ENCODE results near the gene MEX3C.

Gene MEX3C

DNA sequence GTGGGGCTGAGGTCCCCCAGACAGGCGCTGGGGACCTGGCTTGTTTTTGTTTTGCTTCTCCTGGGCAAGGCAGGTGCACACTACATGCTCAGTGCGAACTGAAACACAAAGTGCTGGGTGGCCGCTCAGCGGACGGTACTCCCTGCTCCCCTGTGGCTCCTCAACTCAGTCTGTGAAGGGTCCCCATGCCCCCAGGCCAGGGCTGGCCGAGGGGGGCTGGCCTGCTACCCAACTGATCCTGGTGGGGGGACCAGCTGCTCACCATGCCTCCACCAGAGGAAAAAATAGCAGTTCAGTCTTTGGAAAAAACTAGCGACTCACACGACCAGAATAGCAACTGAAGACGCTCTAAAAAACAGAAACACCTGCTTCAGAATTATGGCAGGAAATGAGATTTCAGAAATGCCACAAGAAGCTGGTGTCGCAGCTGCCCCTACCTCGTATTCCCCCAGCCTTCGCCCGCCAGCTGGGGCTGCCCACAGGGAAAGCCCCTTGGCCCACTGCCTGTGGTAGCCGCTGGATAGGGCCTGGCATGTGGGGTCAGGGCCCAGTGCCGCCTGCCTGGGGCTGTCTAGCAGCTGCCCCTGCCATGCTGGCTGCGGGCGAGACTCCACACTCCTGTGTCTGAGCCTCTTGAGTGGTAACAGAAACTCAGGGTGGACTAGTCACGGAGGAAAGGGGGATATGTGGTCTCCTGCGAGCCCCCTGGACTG is 43.7 kb downstream of the MEX3C start:
- TF ChIP-seq, protein P1, sequence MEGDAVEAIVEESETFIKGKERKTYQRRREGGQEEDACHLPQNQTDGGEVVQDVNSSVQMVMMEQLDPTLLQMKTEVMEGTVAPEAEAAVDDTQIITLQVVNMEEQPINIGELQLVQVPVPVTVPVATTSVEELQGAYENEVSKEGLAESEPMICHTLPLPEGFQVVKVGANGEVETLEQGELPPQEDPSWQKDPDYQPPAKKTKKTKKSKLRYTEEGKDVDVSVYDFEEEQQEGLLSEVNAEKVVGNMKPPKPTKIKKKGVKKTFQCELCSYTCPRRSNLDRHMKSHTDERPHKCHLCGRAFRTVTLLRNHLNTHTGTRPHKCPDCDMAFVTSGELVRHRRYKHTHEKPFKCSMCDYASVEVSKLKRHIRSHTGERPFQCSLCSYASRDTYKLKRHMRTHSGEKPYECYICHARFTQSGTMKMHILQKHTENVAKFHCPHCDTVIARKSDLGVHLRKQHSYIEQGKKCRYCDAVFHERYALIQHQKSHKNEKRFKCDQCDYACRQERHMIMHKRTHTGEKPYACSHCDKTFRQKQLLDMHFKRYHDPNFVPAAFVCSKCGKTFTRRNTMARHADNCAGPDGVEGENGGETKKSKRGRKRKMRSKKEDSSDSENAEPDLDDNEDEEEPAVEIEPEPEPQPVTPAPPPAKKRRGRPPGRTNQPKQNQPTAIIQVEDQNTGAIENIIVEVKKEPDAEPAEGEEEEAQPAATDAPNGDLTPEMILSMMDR (IDR thresholded peaks at IDR 0.05; ENCODE audit: extremely low read depth, missing control alignments) = no peak
- DNase-seq (ENCODE audit: low spot score) = peak; percentile 57

DNA sequence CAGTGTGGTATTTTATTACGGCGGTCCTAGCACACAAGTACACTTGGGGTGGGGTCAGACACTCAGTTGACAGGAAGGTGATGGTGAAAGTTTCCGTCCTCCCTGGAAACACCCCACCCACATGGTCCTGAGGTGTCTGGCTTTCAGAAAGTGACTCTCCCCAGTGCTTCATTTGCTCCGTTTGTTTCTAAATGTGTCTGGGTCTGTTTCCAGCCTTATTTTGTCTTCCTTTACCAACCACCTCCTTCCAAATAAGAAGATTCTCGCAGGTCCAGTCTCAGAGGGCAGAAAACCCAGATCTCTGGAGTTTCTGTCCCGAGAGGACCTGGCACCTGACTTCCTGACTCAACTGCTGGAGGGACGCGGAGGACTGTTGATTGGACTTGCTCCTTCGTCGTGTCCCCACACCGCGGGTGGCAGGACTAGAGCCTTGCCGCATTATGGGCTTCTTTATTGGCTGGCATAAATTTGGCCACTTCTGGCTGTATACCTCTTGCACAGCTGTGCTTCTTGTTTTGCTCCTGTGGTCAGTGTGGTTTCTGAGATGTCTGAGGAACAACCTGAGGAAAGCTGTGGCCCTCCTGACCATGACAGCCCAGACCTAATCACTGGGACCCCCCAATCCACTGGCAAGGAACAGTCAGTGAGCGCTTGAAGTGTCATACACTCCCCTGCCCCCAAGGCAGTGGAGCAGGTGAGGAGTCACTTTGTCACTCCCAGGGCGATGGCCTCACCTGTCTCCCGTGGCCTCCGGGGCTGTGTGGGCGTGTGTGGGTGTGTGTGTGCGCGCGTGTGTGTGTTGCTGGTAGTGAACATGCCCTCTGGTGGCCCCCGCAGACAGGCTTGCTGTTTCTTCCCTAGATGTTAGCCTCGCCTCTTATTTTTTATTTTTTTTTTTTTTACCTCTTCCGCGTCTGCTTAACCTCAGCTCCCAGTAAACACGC is 45.6 kb downstream of the MEX3C start:
- peak; percentile 53 for DNase-seq (ENCODE audit: low spot score)
- TF ChIP-seq, protein P1 (IDR thresholded peaks at IDR 0.05; ENCODE audit: extremely low read depth, missing control alignments) = peak; percentile 5

DNA sequence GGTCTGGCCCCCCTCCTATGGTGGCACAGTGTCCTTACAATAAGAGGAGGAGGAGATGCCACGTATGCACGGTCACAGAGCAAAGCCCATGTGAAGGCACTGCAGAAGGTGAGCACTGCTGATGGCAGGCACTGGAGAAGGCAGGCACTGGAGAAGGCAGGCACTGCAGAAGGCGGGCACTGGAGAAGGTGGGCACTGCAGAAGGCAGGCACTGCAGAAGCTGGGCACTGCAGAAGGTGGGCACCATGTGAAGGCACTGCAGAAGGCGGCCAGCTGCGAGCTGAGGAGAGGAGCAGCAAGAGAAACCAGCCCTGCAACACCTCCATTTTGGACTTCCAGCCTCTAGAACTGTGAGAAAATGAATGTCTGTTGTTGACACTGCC is 46.3 kb downstream of the MEX3C start:
- TF ChIP-seq, protein P1 (IDR thresholded peaks at IDR 0.05; ENCODE audit: extremely low read depth, missing control alignments) = no peak

DNA sequence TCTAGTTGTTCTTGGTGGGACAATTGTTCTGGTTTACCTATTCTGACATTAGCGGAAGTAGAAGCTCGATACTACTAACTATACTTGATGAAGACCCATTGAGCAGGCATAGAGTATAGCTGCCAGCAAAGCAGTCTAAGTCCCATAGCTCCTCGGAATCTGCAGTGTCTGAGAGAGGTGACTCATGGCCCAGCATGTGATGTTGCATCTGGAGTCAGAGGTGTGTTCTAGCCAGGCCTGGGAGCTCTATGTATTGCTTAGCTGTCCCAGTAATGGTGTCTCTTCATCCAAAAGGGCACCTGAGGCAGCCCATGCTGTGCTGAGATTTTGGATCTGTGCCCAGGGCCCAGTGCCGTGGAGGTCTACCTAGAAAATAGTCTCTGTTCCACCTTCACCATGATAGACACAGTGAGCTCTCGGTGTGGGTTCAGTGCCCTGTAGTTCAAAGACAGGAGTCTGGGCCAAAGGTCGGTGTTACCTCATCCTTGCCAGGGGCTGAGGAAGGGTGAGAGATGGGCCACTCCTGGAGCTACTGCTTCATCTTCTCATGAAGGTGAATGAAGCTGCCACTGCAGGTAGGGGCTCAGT is 47.3 kb downstream of the MEX3C start:
- DNase-seq (ENCODE audit: low spot score) = no peak
- TF ChIP-seq, protein P1 (IDR thresholded peaks at IDR 0.05; ENCODE audit: extremely low read depth, missing control alignments) = no peak

More for the DNA sequence above, 46.3 kb downstream of the MEX3C start:
- DNase-seq (ENCODE audit: low spot score) = no peak

DNA sequence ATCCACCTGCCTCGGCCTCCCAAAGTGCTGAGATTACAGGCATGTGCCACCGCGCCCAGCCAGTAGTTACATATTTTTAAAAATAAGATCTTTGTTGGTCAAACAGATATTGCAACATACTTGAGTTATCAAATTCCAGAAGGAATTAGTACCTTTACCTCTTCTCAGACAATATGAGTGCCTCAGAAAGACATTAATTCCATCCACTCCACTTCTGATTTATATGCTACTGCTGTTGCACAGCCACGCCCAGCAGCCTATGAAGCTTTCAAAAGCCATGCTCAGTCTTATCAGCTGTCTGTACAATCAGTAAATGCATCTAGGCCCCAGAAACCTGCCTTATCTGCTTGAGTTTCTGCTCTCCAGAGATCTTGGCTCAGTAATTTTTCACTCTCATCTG is 47.8 kb downstream of the MEX3C start:
- TF ChIP-seq, protein P1 (IDR thresholded peaks at IDR 0.05; ENCODE audit: extremely low read depth, missing control alignments) = no peak
- DNase-seq (ENCODE audit: low spot score) = no peak

DNA sequence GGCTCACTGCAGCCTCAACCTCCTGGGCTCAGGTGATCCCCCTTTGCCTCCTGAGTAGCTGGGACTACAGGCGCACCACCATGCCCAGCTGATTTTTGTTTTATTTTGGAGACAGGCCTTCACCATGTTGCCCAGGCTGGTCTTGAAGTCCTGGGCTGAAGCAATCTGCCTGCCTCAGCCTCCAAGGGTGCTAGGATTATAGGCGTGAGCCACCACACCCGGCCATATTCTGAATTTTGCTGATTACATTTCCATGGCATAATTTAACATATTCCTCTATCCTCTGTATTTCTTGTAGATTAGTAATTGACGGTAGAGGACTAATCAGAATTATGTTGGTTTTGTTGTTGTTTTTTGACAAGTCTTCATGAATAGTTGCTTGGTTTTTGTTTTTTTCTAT is 50.6 kb downstream of the MEX3C start:
- TF ChIP-seq, protein P1 (IDR thresholded peaks at IDR 0.05; ENCODE audit: extremely low read depth, missing control alignments) = no peak
- no peak for DNase-seq (ENCODE audit: low spot score)

DNA sequence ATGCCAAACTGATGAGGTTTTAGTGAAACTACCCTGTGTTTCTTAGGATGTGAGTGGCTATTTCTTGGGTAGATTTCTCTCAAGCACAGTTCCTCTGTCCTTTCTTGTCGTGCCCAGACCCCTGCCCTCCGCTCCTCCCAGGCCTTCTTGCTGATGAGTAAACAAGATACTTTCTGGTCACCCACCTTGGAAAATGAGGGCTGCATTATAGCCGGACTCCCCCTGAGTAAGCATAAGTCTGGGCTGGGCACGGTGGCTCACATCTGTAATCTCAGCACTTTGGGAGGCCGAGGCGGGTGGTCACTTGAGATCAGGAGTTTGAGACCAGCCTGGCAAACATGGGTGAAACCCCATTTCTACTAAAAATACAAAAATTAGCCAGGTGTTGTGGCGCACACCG is 58.5 kb downstream of the MEX3C start:
- TF ChIP-seq, protein P1 (IDR thresholded peaks at IDR 0.05; ENCODE audit: extremely low read depth, missing control alignments) = no peak
- no peak for DNase-seq (ENCODE audit: low spot score)

All from GM20000 (cell line).